Upper lobe of left lung (tissue), 4 donors: ENCODE results near the gene NACC1.
A peak's percentile ranks its signal among the peaks of the same experiment; 100 is the strongest.

ENCODE experiments used
- CTCF ChIP-seq, 6 experiments: fragments of 450-650 bp in 4 of 6; fragments of 200-600 bp in 2 of 6; sonication (generic) in 2 of 6; IDR thresholded peaks; one replicate each; pipeline ENCODE4 v1.5.1; 2016 to 2019; ENCODE audit warnings: antibody characterized with exemption in 6 of 6
- EP300 ChIP-seq, 4 donors: sonication (generic); formaldehyde crosslinking; IDR thresholded peaks; one replicate each; pipeline ENCODE4 v1.5.1; 2017; ENCODE audit warnings: antibody characterized with exemption in 4 of 4, control low read depth in 2 of 4
- POLR2A ChIP-seq, 4 donors: fragments of 450-650 bp; IDR thresholded peaks; one replicate each; pipeline ENCODE4 v1.5.1; 2016 to 2017; ENCODE audit warnings: antibody characterized with exemption in 4 of 4, mild to moderate bottlenecking in 2 of 4
- POLR2AphosphoS5 ChIP-seq, 2 donors: sonication (generic); formaldehyde crosslinking; IDR thresholded peaks; one replicate each; pipeline ENCODE4 v1.5.1; 2017; ENCODE audit warnings: antibody characterized with exemption in 2 of 2

DNA sequence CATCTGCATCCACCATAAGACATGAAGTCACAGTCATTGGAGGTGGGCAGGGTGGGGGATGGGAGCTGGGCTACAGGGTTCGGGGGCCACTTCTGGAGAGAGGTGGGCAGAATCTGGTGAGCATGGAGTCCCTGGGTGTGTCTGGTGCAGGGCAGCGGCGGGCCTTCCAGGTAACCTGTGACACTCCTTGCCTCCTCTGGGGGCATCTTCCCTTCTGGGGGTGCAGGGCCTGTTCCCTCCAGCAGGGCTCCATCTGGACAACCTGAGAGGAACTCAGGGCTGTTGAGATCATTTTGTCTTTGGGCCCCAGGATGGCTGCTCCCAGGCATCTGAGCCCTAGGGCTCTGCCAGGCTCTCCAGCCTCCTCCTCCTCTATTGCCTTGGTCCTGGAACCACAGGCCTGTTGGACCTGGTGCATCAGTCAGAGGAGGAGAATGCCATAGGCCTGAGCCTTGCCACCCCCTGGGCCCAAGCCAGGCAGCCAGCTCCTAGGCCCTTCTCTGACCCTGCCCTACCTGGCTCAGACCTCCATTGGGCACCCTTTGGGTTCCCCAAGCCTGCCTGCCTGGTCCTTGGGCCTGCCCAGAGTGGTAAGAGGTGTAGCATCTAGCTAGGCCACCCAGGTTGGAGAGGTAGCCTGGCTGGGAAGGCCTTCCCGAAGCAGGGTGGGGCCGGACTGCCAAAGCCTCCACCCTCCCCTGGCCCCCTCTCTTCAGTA is 28.8 kb upstream of the NACC1 start:
- TF ChIP-seq CTCF (IDR thresholded peaks at IDR 0.05) (peak in 1 of 6 experiments; percentile 35), POLR2AphosphoS5 (IDR thresholded peaks at IDR 0.05) (no peak), EP300 (IDR thresholded peaks at IDR 0.05) (no peak), POLR2A (IDR thresholded peaks at IDR 0.05) (no peak)
